Liver (tissue), 9 donors: ENCODE measurements around the gene IPO8. TPM values are rescaled to one million over a fixed set of nuclear protein-coding genes. Genes with fewer than 3 reads are reported as not detected.

ENCODE experiments used
- DNase-seq: peaks from one replicate; pipeline ENCODE4 v3.0.0-alpha.2; 2017; ENCODE audit warnings: low spot score
- H3K27ac ChIP-seq, 2 donors: one replicate each; pipeline ENCODE4 v1.7.0; 2013; ENCODE audit warnings: inconsistent platforms in 2 of 2, low read length in 2 of 2, control low read depth in 1 of 2, low read depth in 1 of 2, mild to moderate bottlenecking in 1 of 2
- H3K27me3 ChIP-seq, 4 donors: one replicate each; pipeline versions ENCODE4 v1.6.1 to v1.7.0; 2013; ENCODE audit warnings: low read length in 3 of 4, inconsistent platforms in 1 of 4, mild to moderate bottlenecking in 1 of 4, moderate library complexity in 1 of 4; ENCODE audit not compliant: control insufficient read depth in 4 of 4, insufficient read depth in 4 of 4
- H3K36me3 ChIP-seq, 4 donors: one replicate each; pipeline versions ENCODE4 v1.6.1 to v1.7.0; 2013; ENCODE audit warnings: low read length in 3 of 4, mild to moderate bottlenecking in 3 of 4, low read depth in 1 of 4, moderate library complexity in 1 of 4; ENCODE audit not compliant: control insufficient read depth in 4 of 4, insufficient read depth in 3 of 4
- H3K4me1 ChIP-seq, 4 donors: one replicate each; pipeline versions ENCODE4 v1.6.1 to v1.7.0; 2013; ENCODE audit warnings: low read length in 3 of 4, mild to moderate bottlenecking in 3 of 4, moderate library complexity in 1 of 4; ENCODE audit not compliant: control insufficient read depth in 4 of 4, insufficient read depth in 4 of 4
- H3K4me3 ChIP-seq, 3 donors: one replicate each; pipeline versions ENCODE4 v1.6.1 to v1.7.0; 2013; ENCODE audit warnings: low read length in 3 of 3, control low read depth in 1 of 3, low read depth in 1 of 3, mild to moderate bottlenecking in 1 of 3
- H3K9ac ChIP-seq, 2 donors: one replicate each; pipeline ENCODE4 v1.7.0; 2013; ENCODE audit warnings: low read length in 2 of 2, mild to moderate bottlenecking in 2 of 2, moderate library complexity in 2 of 2, control low read depth in 1 of 2, low read depth in 1 of 2
- H3K9me3 ChIP-seq, 4 donors: one replicate each; pipeline versions ENCODE4 v1.6.1 to v1.7.0; 2013; ENCODE audit warnings: low read length in 3 of 4; ENCODE audit not compliant: control insufficient read depth in 4 of 4
- ATF3 ChIP-seq: IDR thresholded peaks from 2 replicates; pipeline ENCODE4 v1.6.1; 2016; ENCODE audit warnings: antibody characterized with exemption
- CTCF ChIP-seq: fragments of 150-350 bp; IDR thresholded peaks from 2 replicates; pipeline ENCODE4 v1.5.1; 2017; ENCODE audit warnings: improper control_type of control experiment, low read depth, low read length; ENCODE audit not compliant: missing input control
- EGR1 ChIP-seq, 2 donors: IDR thresholded peaks; 2 replicates each; pipeline ENCODE4 v1.6.1; 2016 to 2018; ENCODE audit warnings: antibody characterized with exemption in 2 of 2, low read depth in 2 of 2
- FOXA1 ChIP-seq: IDR thresholded peaks from 2 replicates; pipeline ENCODE4 v1.6.1; 2016; ENCODE audit warnings: antibody characterized with exemption
- FOXA2 ChIP-seq: IDR thresholded peaks from 2 replicates; pipeline ENCODE4 v1.6.1; 2016; ENCODE audit warnings: antibody characterized with exemption
- NR2F2 ChIP-seq: IDR thresholded peaks from 2 replicates; pipeline ENCODE4 v1.6.1; 2016; ENCODE audit warnings: antibody characterized with exemption
- REST ChIP-seq: IDR thresholded peaks from 2 replicates; pipeline ENCODE4 v1.6.1; 2016; ENCODE audit warnings: antibody characterized with exemption, mild to moderate bottlenecking
- RXRA ChIP-seq, 2 donors: IDR thresholded peaks; 2 replicates each; pipeline ENCODE4 v1.6.1; 2017 to 2018; ENCODE audit warnings: antibody characterized with exemption in 2 of 2, mild to moderate bottlenecking in 1 of 2
- SP1 ChIP-seq: IDR thresholded peaks from 2 replicates; pipeline ENCODE4 v1.6.1; 2018; ENCODE audit warnings: antibody characterized with exemption, mild to moderate bottlenecking
- TAF1 ChIP-seq: conservative IDR thresholded peaks from 2 replicates; pipeline ENCODE4 v1.6.1; 2016; ENCODE audit warnings: antibody characterized with exemption, mild to moderate bottlenecking
- ZBTB33 ChIP-seq: IDR thresholded peaks from 2 replicates; pipeline ENCODE4 v1.6.1; 2016; ENCODE audit warnings: antibody characterized with exemption
- WGBS: extraction: QIAGEN DNeasy Blood & Tissue Kit; methylation state at CpG from one replicate; pipeline ENCODE4 v1.1.7; 2013; 5-methylcytosine and 5-hydroxymethylcytosine counted together
- polyA plus RNA-seq, 2 donors: library from polyadenylated mRNA; stranded (reverse) in 1 of 2; unstranded in 1 of 2; fragments of 200-250 nt in 1 of 2; fragments of >200 nt in 1 of 2; fragmentation: Nextera tagmentation in 1 of 2; extraction: Ambion mirVana in 1 of 2; gene quantifications; one replicate each; pipeline versions ENCODE4 v1.2.1 to v1.2.3, GENCODE V29; 2013 to 2015
- total RNA-seq, 2 donors: library from RNA; depleted of rRNA; stranded (reverse); fragments of >200 nt; gene quantifications; one replicate each; pipeline ENCODE4 v1.2.3, GENCODE V29; 2014
- donor health status: healthy.
- donor health status: healthy.
- donor health status: healthy.
- donor health status: healthy.
- donor health status: healthy.

Gene IPO8
- total and polyA plus RNA-seq, 4 donors = 8.0 to 33.0 (median 18.4) TPM

DNA sequence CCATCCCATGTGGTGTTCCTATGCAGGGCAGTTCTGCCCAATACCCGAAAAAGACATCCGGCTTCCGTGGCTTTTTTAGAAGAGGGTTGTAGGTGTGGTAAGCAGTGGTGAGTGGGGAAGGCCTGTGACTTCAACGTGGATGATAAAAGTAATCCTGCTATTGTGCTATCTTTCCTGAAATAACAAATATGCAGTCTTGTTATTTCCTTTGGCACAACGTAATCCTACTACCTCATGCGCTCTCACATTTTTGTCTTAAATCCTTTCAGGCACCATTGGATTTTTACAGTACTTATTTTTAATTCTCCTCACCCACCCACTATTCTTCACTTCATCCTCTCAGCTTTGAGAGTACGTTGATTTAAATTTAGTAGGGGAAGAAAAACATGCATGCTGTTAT is 96.8 kb downstream of the IPO8 start (continued):
- no peak for TF ChIP-seq REST
- no peak for TF ChIP-seq EGR1 (IDR thresholded peaks at IDR 0.05; ENCODE audit: low read depth in 2 of 2)

GRCh38 chr12:30595742-30596141 is 99.9 kb downstream of the IPO8 start:
- peaks cover 0 to 3% (median 1%) of the 10 kb centered on the region in 4 donors for H3K9me3 ChIP-seq
- H3K4me3 ChIP-seq = no peak overlapping the region
- WGBS = 85% methylated on average over 5 of the region's 5 CpGs
- TF ChIP-seq EGR1 (IDR thresholded peaks at IDR 0.05; ENCODE audit: low read depth in 2 of 2) = no peak
- no peak for TF ChIP-seq TAF1
- no peak for TF ChIP-seq CTCF
- TF ChIP-seq RXRA (IDR thresholded peaks at IDR 0.05) = no peak
- no peak for TF ChIP-seq ATF3
- no peak for TF ChIP-seq FOXA1
- no peak for TF ChIP-seq FOXA2
- TF ChIP-seq ZBTB33 = no peak
- TF ChIP-seq NR2F2 = no peak
- TF ChIP-seq SP1 = no peak
- no peak for TF ChIP-seq REST
- H3K27ac ChIP-seq = no peak overlapping the region
- no peaks in the 10 kb centered on the region for H3K4me1 ChIP-seq
- no peaks in the 10 kb centered on the region for H3K27me3 ChIP-seq
- H3K9ac ChIP-seq = no peak overlapping the region
- no peak for DNase-seq
- peaks cover 0 to 2% (median 0%) of the 10 kb centered on the region in 4 donors for H3K36me3 ChIP-seq
